CD4-positive, alpha-beta T cell treated with Interleukin-6 for 4 hours (primary cell): ENCODE measurements around the gene CAPN11.
"Not testable (repeated sequence)": the region's sequence is repeated elsewhere in the genome, so short reads cannot be mapped to it uniquely, and the experiment has no call there.

Experiments used
- DNase-seq: peaks from one replicate; pipeline ENCODE4 v3.0.0-alpha.2; 2020; ENCODE audit warnings: mixed read lengths

The CAPN11 gene

DNA sequence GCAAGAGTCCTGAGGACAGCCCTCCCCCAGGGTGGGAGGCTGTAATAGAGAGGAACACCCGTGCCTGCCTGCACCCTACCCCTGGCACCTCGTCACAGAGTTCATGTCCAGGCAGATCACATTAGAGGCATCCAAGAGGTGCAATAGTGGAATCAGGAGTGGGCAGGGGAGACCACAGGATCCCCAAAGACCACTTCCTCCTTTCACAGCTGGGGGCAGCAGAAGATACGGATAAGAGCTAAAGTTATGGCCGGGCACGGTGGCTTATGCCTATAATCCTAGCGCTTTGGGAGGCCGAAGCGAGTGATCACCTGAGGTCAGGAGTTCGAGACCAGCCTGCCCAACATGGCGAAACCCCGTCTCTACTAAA, 1.5 kb upstream of the CAPN11 start:
- DNase-seq: no peak

DNA sequence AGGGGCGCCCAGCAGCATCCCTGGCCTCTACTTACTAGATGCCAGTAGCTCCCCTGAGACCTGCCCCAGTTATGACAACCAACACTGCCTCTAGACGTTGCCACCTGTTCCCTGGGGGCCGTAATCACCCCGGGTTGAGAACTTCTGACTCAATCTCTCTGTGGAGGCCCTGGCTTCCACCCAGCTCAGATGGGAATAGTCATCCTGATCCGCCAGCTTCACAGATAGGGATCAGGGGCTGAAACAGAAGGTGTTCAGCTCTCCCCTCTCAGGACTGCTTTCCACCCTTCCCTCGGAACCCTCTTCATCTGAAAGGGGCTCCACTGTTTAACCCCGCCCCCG, 3.3 kb downstream of the CAPN11 start:
- DNase-seq: no peak

DNA sequence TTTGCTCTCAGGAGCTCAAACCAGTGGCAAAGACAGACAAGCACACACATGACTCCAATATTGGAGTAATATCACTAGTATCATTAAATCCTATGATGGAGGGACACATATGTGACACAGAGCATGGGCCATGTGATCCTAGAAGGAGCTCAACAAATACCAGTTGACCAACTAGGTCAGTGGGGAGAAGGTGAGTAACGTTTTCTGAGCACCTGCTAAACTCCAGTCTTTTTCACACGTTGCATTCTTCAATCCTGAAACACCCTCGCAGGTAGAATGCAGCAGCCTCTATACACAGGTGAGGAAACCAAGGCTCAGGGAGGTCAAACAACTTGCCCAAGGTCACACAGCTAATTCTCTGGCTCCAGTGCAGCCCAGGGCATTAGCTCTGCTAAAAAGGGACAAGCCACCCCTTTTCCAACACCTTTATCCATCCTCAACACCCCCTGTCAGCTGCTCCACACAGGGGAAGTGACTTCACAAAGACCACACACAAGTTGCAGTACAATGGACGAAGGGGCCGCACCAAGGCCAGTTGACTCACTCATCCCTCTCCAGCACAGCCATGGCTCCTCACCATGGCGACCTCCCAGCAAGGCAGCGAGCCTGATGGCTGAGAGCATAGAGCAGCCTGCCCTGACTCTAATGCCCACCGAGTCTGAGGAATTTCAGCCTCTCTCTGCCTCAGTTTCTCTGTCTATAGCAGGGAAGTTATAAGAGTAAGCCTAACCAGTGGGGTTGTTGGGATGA, 4.4 kb downstream of the CAPN11 start:
- DNase-seq: no peak

DNA sequence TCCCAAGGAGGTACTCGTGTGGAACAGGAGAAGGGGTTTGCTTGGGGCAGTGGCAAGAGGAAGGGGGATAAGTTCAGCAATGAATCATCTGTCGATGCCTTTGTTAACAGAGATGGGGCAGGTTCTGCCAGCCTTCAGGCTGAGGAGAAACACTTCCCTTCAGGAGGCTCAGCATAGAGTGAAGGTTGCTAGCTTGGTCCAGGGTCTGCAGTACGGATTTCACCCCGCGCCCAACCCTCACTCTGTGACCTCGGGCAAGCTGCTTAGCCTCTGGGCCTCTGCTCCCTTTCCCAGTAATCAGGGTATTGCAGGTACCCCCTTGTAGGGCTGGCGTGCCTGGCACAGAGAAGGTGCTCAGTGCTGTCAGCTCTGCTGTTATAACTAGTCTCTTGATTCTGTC, 7.5 kb downstream of the CAPN11 start:
- DNase-seq: no peak

DNA sequence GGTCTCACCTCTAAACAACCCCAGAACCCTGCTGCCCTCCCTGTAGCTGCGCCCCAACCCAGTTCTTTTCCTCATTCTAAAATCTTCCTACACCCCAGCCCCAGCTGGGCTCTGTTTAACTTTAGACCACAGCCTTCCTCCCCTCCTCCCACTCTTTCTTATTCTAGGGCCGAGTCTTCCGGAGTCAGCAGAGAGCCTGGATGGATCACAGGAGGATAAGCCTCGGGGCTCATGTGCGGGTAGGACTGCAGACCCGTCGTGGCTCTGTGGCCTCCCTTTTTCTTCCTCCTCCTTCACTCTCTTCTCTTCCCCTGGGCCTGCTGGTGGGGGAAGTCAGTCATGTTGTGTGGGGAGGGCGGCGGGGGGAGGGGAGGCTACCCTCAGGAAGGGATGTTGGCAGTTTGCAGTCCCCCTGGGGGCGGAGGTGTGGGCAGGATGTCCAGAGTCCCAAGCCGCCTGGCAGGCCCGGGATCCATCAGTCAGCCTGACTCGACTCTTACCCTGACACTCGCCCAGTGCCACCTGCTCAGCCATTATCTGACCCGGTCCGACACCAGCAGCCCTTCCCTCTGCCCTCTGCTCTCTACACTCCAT, 8.1 kb downstream of the CAPN11 start:
- no peak for DNase-seq

DNA sequence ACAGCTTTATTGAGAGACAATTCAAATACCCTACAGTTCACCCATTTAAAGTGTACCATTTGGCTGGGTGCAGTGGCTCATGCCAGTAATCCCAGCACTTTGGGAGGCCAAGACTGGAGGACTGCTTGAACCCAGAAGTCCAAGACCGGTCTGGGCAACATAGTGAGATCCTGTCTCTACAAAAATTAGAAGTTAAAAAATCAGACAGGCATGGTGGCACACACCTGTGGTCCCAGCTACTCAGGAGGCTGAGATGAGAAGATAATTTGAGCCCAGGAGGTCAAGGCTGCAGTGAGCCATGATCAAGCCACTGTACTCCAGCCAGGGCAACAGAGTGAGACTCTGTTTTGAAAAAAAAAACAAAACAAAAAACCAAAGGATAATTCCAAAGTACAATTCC, 8.9 kb downstream of the CAPN11 start:
- DNase-seq: no peak

DNA sequence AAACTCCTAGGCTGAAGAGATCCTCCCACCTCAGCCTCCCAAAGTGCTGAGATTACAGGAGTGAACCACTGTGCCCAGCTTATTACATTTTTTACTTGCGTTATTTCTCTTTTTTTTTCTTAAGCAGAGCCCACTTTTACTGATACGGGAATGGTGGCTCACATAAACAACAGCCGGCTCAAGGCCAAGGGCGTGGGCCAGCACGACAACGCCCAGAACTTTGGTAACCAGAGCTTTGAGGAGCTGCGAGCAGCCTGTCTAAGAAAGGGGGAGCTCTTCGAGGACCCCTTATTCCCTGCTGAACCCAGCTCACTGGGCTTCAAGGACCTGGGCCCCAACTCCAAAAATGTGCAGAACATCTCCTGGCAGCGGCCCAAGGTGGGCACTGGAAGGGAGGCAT, 10.5 kb downstream of the CAPN11 start:
- no peak for DNase-seq

DNA sequence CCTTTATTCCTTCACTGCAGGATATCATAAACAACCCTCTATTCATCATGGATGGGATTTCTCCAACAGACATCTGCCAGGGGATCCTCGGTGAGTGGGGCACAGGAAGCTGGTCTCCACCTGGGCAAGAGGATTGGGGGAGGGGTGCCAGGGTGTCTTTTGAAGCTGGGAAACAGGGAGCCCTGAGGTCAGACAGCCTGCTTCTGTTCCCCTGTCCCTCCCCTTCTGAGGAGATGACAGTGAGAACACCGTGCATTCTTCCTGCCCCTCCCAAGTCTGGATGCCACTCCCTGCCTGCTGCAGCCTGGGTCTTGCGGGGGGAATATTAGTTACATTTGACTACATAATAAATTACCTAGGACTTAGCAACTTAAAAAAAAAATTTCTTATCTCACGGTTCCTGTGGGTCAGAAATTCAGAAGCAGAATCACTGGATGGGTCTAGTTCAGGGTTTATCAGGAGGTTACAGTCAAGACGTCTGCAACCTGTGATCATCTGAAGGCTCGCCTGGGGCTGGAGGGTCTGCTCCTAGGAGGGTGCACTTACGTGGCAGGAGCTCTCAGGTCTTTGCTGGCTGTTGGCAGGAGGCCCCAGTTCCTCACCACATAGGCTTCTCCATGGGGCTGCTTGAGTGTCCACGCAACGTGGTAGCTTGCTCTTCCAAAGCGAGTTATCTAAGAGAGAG, 11.4 kb downstream of the CAPN11 start:
- no peak for DNase-seq

DNA sequence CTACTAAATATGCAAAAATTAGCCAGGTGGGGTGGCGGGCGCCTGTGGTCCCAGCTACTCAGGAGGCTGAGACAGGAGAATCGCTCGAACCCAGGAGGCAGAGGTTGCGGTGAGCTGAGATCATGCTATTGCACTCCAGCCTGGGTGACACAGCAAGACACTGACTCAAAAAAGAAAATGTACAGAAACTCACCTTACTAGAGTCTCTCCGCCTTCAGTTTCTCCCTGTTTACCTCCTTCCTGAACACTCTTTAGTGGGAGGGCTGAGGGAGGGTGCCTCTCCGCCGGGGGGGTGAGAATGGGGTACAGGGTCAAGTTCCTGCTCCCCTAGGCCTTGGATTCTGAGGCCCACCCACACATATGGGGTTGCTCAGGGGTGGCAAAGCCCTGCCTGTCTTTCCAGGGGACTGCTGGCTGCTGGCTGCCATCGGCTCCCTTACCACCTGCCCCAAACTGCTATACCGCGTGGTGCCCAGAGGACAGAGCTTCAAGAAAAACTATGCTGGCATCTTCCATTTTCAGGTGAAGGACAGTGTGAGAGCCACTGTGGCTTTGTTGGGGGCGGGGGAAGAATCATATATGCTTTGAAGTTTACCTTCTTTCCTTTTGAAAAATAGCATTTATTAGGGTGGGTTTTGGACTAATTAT, 13.4 kb downstream of the CAPN11 start:
- DNase-seq: no peak

DNA sequence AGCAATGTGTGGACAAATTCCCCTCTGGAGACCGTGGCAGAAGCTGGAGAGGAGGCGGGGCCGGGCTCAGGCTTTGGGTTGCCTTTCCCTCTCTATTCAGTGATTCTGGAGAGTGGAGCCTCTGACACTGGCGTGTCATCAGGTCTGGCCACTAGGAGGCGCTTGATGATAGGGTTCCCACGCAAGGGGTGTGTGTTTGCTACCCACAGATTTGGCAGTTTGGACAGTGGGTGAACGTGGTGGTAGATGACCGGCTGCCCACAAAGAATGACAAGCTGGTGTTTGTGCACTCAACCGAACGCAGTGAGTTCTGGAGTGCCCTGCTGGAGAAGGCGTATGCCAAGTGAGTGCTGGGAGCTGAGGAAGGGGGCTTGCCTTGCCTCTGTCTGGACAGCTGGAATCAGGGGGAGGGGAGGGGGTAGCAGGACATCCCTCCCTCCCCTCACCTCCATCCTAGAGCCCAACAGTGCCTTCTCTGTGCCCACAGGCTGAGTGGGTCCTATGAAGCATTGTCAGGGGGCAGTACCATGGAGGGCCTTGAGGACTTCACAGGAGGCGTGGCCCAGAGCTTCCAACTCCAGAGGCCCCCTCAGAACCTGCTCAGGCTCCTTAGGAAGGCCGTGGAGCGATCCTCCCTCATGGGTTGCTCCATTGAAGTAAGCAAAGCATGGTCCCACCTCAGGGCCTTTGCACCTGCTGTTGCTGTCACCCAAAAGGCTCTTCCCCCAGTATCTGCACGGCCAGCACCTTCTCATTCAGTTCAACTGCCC, 14.3 kb downstream of the CAPN11 start:
- DNase-seq: peak; percentile 81

DNA sequence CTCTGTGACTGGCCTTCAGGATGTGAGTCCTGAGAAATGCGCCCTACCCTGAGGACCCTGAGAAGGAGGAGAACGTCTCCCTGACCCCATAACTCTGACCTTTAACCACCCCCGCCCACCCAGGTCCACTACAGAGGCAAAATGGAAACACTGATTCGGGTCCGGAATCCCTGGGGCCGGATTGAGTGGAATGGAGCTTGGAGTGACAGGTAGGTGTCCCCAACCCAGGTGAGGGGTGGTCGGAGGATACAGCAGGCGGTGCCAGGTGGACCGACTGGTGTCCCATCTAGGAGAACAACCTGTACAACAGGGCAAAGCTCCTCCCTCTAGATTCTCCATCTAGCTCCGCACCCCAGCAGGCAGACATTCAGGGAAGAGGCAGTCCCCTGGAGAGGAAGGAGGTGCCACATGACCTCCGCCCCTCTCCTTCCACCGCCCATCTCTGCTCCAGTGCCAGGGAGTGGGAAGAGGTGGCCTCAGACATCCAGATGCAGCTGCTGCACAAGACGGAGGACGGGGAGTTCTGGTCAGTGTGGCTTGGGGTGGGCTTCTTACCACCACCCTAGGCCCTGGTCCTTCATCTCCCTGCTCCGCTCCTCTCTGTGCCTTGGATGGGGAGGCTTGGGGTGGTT, 17.6 kb downstream of the CAPN11 start:
- DNase-seq: no peak

DNA sequence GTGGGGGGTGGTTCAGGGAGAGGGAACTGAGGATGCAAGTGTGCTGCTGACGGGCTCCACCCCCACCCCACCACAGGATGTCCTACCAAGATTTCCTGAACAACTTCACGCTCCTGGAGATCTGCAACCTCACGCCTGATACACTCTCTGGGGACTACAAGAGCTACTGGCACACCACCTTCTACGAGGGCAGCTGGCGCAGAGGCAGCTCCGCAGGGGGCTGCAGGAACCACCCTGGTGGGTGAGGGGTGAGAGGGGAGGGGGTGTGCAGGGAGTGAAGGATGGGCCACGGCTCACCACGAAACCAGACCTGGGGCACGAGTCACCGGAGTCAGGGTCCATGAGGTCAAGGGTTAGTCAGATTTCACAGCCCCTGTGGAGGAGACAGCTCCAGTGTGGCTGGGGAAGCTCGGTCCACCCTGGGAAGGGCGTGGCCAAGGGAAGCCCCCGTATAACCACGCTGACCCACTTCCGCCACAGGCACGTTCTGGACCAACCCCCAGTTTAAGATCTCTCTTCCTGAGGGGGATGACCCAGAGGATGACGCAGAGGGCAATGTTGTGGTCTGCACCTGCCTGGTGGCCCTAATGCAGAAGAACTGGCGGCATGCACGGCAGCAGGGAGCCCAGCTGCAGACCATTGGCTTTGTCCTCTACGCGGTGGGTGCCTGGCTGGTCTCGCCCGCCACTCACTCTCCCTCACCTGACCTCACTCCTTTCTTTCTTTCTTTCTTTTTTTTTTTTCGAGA, 18.3 kb downstream of the CAPN11 start:
- DNase-seq: peak; percentile 5

DNA sequence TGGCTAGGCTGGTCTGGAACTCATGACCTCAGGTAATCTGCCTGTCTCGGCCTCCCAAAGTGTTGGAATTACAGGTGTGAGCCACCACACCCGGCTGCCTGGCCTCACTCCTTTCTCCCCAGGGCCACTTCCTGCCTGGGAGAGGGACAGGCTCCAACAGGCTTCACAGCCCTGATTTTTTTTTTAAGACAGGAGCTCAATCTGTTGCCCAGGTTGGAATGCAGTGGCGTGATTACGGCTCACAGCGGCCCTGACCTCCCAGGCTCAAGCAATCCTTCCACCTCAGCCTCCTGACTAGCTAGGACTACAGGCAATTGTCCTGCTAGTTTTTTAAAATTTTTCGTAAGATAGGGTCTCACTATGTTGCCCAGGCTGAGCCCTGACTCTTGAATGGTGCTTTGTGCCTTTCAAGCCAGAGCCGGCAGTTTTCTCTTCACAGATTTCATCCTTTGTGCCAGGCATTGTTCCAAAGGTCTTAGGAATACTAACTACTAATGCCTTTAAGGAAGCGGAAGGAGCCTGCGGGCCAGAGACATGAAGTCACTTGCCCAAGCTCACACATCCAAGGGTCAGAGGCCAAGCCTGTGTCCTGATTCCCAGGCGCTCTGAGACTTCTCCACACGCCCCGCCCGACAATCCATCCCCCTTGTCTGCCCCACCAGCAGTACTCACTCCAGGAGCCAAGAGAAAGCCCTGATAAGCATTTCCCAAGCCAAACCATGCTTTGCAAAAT, 19.2 kb downstream of the CAPN11 start:
- DNase-seq: no peak

DNA sequence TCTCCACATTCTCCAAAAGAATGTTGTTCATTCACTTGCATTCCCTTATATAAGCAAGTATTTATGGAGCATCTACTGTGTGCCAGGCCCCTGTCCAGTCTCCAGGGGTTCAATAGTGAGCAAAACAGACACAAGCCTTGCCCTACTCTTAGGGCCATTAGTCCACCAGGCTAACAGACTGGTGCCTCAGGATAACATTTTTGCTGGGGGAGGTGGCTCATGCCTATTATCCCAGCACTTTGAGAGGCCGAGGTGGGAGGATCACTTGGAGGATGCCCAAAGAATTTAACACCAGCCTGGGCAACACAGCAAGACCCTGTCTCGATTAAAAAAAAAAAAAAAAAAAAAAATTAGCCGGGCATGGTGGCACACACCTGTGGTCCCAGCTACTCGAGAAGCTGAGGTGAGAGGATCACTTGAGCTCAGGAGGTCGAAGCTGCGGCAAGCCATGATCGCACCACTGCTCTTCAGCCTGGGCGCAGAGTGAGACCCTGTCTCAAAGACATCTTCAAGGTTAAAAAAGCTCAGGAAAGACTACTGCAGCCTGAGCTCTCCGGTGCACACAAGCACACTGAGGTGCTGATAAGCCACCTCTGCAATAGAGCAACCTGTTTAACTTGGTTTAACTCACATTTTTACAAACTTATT, 19.9 kb downstream of the CAPN11 start:
- no peak for DNase-seq

DNA sequence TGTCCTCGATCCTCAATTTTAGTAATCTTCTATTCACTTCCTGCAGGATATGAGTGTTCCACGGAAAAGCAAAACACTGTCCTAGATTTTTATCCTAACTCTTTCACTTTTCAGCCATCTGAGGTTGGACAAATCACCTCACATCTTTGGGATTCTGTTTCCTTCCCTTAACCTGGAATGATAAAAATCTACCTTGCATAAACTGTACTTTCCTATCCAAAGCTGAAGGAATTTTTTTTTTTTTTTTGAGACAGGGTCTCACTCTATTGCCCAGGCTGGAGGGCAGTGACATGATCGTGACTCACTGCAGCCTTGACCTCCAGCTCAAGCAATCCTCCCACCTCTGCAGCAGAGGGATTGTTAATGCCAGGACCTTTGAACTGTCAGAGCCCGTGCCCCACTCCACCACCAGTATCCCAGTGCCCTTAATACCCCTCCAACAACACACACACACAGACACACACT, 20.5 kb downstream of the CAPN11 start:
- DNase-seq: no peak

DNA sequence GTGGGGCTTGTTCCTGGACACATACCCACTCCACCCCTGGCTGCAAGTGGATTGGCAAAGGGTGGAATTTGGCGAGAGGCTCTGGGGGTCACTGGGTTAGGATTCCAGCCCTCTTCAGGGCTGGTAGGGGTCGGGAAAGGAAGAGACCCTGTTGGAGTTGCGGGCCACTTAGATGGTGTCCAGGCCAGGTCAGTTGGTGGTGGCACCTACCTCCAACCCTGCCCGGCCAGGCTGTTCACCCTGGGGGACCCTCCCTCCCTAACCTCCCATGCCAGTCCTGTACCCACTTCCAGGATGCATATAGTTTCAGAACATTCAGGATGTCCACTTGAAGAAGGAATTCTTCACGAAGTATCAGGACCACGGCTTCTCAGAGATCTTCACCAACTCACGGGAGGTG, 21.0 kb downstream of the CAPN11 start:
- no peak for DNase-seq

DNA sequence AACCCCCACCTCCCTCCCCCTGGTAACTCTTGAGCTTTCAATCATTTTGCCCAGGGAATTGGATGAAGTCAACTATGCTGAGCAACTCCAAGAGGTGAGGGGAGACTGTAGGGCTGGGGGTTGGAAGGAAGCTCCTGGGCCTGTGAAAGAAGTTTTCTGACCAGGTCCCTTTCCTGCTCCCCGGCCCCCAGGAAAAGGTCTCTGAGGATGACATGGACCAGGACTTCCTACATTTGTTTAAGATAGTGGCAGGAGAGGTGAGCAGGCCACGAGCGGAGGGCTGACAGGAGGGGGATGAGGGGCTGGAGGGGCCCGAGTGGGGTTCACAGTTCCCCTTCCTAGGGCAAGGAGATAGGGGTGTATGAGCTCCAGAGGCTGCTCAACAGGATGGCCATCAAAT, 21.8 kb downstream of the CAPN11 start:
- no peak for DNase-seq

DNA sequence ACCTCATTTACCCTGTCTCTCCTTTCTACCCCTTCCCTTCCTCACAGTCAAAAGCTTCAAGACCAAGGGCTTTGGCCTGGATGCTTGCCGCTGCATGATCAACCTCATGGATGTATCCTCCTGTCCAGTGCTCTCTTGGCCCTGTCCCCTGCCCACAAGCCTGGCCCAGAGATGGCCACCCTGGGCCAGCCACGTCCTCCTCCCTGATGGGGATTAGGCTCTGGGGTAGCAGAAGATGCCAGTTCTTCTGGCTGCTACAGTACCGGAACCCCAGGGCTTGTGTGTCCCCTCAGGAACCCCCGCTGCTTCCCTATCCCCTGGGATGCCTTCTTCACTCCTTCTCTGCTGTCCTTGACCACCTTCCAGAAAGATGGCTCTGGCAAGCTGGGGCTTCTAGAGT, 22.3 kb downstream of the CAPN11 start:
- DNase-seq: no peak

DNA sequence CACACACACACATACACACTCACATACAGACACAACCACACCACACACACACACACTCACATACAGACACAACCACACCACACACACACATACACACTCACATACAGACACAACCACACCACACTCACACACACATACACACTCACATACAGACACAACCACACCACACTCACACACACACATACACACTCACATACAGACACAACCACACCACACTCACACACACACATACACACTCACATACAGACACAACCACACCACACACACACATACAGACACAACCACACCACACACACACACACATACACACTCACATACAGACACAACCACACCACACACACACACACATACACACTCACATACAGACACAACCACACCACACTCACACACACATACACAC, 23.2 kb downstream of the CAPN11 start:
- not testable (repeated sequence) for DNase-seq

DNA sequence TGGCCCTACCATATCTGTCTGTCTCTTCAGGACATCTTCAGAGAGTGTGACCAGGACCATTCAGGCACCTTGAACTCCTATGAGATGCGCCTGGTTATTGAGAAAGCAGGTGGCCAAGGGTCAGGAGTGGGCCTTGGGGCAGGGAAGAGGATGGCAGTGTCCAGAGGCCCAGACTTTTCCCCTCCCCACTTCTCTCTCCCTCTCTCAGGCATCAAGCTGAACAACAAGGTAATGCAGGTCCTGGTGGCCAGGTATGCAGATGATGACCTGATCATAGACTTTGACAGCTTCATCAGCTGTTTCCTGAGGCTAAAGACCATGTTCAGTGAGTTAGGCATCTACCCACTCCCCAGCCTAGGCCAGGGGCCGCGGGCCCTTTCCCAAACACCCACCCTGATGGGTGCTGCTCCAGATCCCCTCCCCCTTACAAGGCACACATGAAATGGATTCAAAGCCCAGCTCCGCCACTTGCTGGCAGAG, 24.3 kb downstream of the CAPN11 start:
- no peak for DNase-seq
